ENCODE results near the gene NRCAM.

GRCh38 chr7:108492742-108493141, 36.5 kb upstream of the NRCAM start:
- TF ChIP-seq CTCF (IDR thresholded peaks at IDR 0.05), result no peak
- no peak for TF ChIP-seq POLR2A (IDR thresholded peaks at IDR 0.05)

Measured in gastroesophageal sphincter (tissue), 3 donors.